Subcutaneous abdominal adipose tissue (tissue), 5 donors: ENCODE results near the gene JADE1.

Experiments
- H3K27ac ChIP-seq: one replicate; pipeline ENCODE4 v1.7.0; 2013; ENCODE audit warnings: low read depth, mild to moderate bottlenecking, inconsistent platforms, low read length, moderate library complexity
- H3K27me3 ChIP-seq, 5 donors: one replicate each; pipeline ENCODE4 v1.7.0; 2013; ENCODE audit warnings: low read length in 5 of 5, inconsistent platforms in 1 of 5; ENCODE audit not compliant: control insufficient read depth in 5 of 5, insufficient read depth in 4 of 5
- H3K36me3 ChIP-seq, 5 donors: one replicate each; pipeline ENCODE4 v1.7.0; 2013; ENCODE audit warnings: low read length in 5 of 5; ENCODE audit not compliant: control insufficient read depth in 5 of 5, insufficient read depth in 5 of 5
- H3K4me1 ChIP-seq, 5 donors: one replicate each; pipeline ENCODE4 v1.7.0; 2013; ENCODE audit warnings: low read length in 5 of 5, mild to moderate bottlenecking in 3 of 5, moderate library complexity in 1 of 5; ENCODE audit not compliant: control insufficient read depth in 5 of 5, insufficient read depth in 5 of 5
- H3K4me3 ChIP-seq, 5 donors: one replicate each; pipeline ENCODE4 v1.7.0; 2013; ENCODE audit warnings: low read length in 5 of 5, low read depth in 1 of 5
- H3K9ac ChIP-seq, 5 donors: one replicate each; pipeline ENCODE4 v1.7.0; 2013; ENCODE audit warnings: low read length in 5 of 5, mild to moderate bottlenecking in 4 of 5, moderate library complexity in 3 of 5
- H3K9me3 ChIP-seq, 5 donors: one replicate each; pipeline ENCODE4 v1.7.0; 2013; ENCODE audit warnings: low read length in 5 of 5; ENCODE audit not compliant: control insufficient read depth in 5 of 5
- donor health status: healthy.
- donor health status: healthy.
- donor health status: healthy.
- donor health status: healthy.
- donor health status: healthy.

The JADE1 gene

DNA sequence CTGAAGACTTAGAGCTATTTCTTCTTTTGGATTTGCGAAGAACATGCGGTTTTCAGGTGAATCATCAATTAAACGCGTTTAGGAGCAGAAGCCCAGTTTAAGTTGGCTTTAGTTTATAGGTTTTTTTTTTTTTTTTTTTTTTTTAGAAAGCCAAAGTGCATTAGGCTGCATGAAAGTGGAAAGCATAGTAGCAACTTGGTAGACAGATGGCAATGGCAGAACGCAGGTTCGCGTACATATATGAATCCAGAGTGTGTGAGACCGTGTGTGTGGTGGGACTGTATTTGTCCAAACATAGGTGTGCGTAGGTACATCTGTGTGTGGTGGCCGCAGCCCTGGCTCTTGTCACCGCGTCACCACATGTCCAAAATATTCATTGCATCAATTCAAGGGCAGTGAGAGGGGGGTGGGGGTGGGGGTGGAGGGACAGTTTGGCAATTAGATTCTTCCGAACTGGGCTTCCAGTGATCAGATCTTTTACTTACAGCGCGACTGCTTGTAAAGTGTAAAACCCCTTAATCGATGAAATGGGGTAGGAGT lies 901 bp downstream of the JADE1 start:
- H3K9me3 ChIP-seq = no peaks in the 10 kb centered on the region
- peak overlapping the region; percentile 76 to 83 (median 80) for H3K9ac ChIP-seq
- H3K27me3 ChIP-seq = no peaks in the 10 kb centered on the region
- peaks cover 0 to 26% (median 20%) of the 10 kb centered on the region in 5 donors for H3K4me1 ChIP-seq
- peak overlapping the region; percentile 89 for H3K27ac ChIP-seq
- H3K36me3 ChIP-seq = no peaks in the 10 kb centered on the region
- H3K4me3 ChIP-seq = peak overlapping the region; percentile 88 to 99 (median 92)

DNA sequence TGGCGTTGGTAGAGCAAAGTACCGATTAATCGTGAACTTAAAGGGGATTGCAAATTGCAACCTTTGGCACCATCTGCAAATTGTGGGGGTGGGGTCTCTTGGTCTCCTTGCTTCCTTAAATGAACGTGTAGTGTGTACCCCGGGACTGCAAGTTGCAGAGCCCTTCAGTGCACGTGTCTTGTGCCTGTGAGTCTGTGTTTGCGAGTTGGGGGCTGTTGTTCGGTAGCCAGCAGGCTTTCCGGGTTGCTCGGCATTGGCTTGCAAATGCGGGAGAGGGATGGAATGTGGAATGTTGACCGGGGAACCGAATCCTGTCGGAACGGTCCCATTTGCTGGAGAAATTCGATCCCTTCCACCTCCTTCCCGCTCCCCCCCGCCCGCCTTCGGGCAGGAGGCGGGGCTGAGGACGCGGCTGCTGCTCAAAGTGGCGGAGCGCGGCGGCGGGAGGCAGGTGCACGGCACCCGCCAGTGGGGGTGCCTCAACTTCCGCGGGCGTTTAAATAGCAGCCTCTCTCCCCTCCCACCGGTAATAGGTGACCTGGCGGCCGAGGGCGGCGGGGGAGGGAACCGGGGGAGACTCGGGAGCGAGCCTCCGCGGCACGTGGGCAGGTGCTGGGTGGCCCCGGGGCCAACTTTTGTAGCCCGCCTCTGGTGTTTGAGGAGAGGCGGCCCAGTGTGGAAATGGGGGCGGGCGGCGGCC lies 1.5 kb downstream of the JADE1 start:
- peak overlapping the region; percentile 68 to 82 (median 79) for H3K9ac ChIP-seq
- peak overlapping the region; percentile 89 for H3K27ac ChIP-seq
- peak overlapping the region; percentile 88 to 99 (median 92) for H3K4me3 ChIP-seq
- H3K9me3 ChIP-seq = no peaks in the 10 kb centered on the region
- no peaks in the 10 kb centered on the region for H3K27me3 ChIP-seq
- peaks cover 0 to 28% (median 24%) of the 10 kb centered on the region in 5 donors for H3K4me1 ChIP-seq
- H3K36me3 ChIP-seq = no peaks in the 10 kb centered on the region

DNA sequence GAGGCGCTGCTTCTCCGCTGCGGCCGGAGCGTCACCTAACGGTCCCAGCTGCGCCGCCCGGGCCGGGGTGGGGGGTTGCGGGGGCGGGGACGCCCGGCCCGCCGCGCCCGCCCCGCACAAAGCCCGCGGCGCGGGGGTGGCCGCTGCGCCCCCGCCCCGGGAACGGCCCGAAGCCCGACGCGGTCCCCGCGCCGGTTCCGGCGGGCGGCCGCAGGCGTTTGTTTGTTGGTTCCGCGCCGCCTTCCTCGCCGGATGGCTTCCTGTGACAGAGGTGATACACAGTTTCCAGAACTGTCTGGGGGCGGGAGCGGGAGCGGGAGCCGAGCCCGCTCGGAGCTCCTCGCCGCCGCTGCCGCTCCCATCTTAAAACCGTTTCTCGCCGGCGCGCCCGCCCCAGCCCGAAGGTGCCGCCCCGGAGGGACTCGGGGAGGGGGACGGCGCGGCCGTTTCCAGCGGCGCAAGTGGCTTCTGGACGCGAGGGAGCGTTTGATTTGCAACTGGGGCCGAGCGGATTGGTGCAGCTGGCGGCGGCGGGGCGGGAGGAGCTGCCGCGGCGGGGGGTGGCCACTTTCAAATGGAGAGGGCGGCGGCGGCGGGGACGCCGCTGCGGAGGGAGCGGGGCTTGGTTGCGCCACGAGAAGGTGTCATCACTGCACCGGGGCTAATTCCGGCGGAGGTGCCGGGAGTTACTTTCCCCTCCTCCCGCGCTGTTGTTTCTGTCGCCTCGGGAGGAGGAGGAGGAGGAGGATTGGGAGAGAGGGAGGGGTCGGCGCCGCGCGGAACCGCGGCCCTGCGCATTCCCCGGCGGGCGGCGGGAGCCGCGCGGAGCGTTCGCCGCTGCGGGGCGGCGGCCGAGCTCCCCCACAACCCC lies 2.3 kb downstream of the JADE1 start:
- Histone ChIP-seq H3K36me3 (peaks cover 0 to 3% (median 0%) of the 10 kb centered on the region in 5 donors), H3K4me3 (peak overlapping the region; percentile 71 to 95 (median 91)), H3K9ac (peak overlapping the region; percentile 69 to 92 (median 82)), H3K9me3 (no peaks in the 10 kb centered on the region), H3K4me1 (peaks cover 0 to 28% (median 24%) of the 10 kb centered on the region in 5 donors), H3K27ac (peak overlapping the region; percentile 96), H3K27me3 (no peaks in the 10 kb centered on the region)

DNA sequence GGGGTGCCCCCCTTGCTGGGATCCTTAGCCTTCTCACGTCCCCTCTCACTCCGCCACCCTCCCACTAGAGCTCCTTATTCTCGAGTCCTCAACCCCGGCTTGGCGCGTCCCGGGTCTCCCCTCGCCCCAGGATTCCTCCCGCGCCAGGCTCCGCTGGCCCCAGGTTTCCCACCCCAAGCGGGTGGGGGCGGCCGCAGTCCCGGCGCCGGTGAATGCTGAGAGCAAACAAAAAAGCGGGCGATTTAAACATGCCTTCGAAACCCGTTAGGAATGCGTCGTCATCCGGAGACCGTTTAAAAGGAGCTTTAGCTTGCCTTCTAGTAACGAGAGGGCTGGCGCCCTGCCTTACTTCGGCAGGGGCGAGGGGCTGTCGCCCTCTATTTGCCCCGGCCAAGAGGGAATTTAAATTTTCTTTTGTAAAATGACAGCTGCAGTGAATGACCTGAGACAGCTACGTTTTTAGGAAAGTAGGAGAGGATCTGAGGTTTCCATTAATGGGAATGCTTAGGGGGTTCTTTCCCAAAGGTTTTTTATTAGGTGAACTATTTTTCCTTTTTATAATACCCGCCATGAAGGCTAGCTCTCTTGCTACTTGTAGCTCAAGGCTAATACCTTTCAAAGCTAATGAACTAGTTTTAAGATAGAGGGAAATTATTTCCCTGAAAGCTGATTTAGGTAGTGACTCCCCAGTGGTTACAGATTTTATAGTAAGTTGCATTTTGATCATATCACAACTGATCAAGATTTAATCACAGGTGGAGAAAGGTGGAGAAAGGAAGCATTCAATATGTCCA lies 3.1 kb downstream of the JADE1 start:
- peak overlapping the region; percentile 71 to 92 (median 88) for H3K4me3 ChIP-seq
- peaks cover 0 to 3% (median 0%) of the 10 kb centered on the region in 5 donors for H3K36me3 ChIP-seq
- H3K9ac ChIP-seq = peak overlapping the region; percentile 69 to 92 (median 74)
- peak overlapping the region; percentile 96 for H3K27ac ChIP-seq
- H3K27me3 ChIP-seq = no peaks in the 10 kb centered on the region
- peaks cover 0 to 28% (median 24%) of the 10 kb centered on the region in 5 donors for H3K4me1 ChIP-seq
- H3K9me3 ChIP-seq = no peaks in the 10 kb centered on the region

DNA sequence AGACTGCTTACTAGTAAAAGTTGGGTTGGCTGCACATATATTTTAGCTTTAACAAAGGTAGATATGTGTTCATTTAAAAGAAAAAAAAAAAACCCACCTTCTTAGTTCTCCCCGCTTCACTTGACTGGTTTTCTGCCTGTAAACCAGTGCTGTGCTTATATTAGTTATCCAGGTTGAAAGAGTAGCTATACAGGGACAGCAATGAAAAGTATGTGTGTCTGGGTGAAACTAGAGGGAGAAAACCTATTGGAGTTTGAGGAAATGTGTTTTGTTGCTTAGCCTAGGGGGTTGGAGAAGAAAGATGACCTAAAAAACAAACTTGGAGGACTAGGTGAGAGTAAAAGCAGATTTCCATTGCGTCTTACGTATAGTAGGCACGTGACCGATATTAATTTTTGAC lies 4.5 kb downstream of the JADE1 start:
- Histone ChIP-seq H3K4me1 (peaks cover 0 to 27% (median 21%) of the 10 kb centered on the region in 5 donors), H3K9me3 (no peaks in the 10 kb centered on the region), H3K27ac (peak overlapping the region; percentile 47), H3K4me3 (no peak overlapping the region), H3K9ac (no peak overlapping the region), H3K27me3 (no peaks in the 10 kb centered on the region), H3K36me3 (peaks cover 0 to 3% (median 0%) of the 10 kb centered on the region in 5 donors)

DNA sequence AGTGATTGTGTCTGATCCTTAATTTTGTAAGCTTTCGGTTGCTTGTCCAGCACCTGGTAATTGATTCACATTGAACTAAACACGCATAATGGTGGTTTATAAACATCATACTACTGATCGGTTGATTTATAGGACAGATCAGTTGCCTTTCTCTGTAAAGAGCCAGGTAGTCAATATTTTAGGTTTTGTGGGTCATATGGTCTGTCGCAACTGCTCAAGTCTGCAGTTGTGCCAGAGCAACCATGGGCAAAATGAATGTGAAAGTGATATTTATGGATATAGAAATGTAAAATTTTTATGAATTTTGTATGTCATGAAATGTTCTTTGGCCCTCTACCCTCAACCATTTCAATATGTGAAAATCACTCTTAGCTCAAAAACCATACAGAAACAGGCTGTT lies 8.9 kb downstream of the JADE1 start:
- H3K9me3 ChIP-seq = no peaks in the 10 kb centered on the region
- H3K4me3 ChIP-seq = no peak overlapping the region
- H3K9ac ChIP-seq = no peak overlapping the region
- peaks cover 0 to 28% (median 5%) of the 10 kb centered on the region in 5 donors for H3K4me1 ChIP-seq
- H3K27ac ChIP-seq = peak overlapping the region; percentile 55
- no peaks in the 10 kb centered on the region for H3K27me3 ChIP-seq
- H3K36me3 ChIP-seq = peaks cover 0 to 3% (median 0%) of the 10 kb centered on the region in 5 donors

DNA sequence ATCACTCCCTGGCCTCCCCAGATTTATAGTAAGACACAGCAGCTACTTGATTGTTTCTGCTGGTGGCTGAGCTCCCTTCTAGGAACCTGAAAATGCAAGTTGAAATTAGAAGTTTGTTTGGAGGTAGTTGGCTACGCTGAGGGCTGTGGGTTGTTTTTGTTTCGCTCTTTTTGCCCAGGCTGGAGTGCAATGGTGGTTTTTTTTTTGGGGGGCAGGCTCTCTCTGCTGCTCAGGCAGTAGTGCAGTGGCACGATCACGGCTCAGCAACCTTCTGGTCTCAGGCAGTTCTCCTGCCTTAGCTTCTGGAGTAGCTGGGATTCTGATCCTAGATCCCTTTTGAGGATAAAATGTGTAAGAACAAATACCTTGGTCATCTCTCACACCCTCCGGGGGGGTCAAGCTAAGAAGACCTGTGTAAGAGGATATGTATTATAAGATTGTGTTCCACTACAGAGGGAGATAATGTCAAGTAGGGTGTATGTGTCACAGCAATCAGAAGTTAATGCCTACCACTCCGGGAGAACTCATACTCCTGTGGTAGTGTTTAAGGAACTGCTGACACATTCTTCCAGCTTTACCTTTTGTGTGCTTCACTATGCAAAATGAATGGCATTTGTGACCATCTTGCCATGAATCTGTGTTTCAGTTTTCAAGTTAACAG lies 9.7 kb downstream of the JADE1 start:
- H3K27ac ChIP-seq = peak overlapping the region; percentile 55
- no peak overlapping the region for H3K9ac ChIP-seq
- H3K4me3 ChIP-seq = no peak overlapping the region
- H3K36me3 ChIP-seq = peaks cover 0 to 3% (median 0%) of the 10 kb centered on the region in 5 donors
- H3K9me3 ChIP-seq = no peaks in the 10 kb centered on the region
- no peaks in the 10 kb centered on the region for H3K27me3 ChIP-seq
- H3K4me1 ChIP-seq = peaks cover 0 to 28% (median 5%) of the 10 kb centered on the region in 5 donors

DNA sequence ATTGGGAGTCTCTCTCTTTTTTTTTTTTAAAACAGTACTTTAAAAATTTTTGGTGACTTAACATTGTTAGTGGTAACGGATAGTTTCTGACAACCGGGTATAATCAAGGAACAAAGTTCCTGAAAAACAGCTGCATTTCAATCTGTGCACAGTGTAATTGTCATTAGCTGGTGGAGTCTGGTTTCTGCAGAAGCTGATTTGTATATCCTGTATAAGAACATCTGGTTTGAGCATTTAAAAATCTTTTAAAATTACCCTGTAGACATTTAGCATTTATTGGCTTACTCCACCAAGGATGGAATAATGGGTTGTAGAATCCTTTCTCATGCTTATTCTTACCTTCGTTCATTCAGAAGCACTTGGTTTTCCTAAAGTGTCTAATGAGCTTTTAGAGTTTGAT lies 11.2 kb downstream of the JADE1 start:
- Histone ChIP-seq H3K9me3 (no peaks in the 10 kb centered on the region), H3K9ac (no peak overlapping the region), H3K27ac (peak overlapping the region; percentile 55), H3K36me3 (peaks cover 0 to 3% (median 0%) of the 10 kb centered on the region in 5 donors), H3K4me1 (peaks cover 0 to 33% (median 11%) of the 10 kb centered on the region in 5 donors), H3K4me3 (no peak overlapping the region), H3K27me3 (no peaks in the 10 kb centered on the region)

DNA sequence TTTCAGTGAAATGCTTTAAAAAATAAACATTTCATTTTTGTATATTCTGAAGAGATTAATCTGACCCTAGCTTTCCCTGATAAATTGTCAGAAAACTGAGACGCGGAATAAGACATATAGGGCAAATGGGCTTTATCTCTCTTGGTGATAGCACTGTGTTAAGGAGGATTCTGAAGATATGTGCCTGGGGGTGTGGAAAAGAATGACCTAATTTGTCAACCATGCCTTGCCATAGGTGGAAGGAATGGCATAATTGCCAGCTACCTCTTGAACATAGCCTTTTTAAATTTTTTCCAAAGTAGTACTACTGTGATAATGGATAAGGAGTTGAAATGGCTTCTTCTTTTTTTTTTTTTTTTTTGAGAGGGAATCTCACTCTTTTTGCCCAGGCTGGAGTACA lies 11.7 kb downstream of the JADE1 start:
- H3K27me3 ChIP-seq = no peaks in the 10 kb centered on the region
- peak overlapping the region; percentile 55 for H3K27ac ChIP-seq
- no peaks in the 10 kb centered on the region for H3K9me3 ChIP-seq
- H3K36me3 ChIP-seq = peaks cover 0 to 3% (median 0%) of the 10 kb centered on the region in 5 donors
- no peak overlapping the region for H3K9ac ChIP-seq
- no peak overlapping the region for H3K4me3 ChIP-seq
- peaks cover 0 to 37% (median 15%) of the 10 kb centered on the region in 5 donors for H3K4me1 ChIP-seq
